Mesenchymal stem cell (in vitro differentiated cells and primary cell): ENCODE results near the gene SLC2A6.

Experiments used
- DNase-seq: peaks from one replicate; pipeline ENCODE4 v3.0.0-alpha.2; 2013
- H2AFZ ChIP-seq: one replicate; pipeline ENCODE4 v1.6.1; 2013; ENCODE audit warnings: low read depth, mild to moderate bottlenecking, control low read depth, inconsistent platforms, low read length, moderate library complexity
- H2AK5ac ChIP-seq: 2 replicates; pipeline ENCODE4 v1.6.1; 2013; ENCODE audit warnings: low read length, moderate library complexity, mild to moderate bottlenecking, inconsistent platforms; ENCODE audit not compliant: severe bottlenecking
- H2BK120ac ChIP-seq: one replicate; pipeline ENCODE4 v1.6.1; 2013; ENCODE audit warnings: low read depth, mild to moderate bottlenecking, inconsistent platforms, low read length, moderate library complexity
- H2BK12ac ChIP-seq, 2 experiments: one replicate each; pipeline ENCODE4 v1.6.1; 2013; ENCODE audit warnings: inconsistent platforms in 2 of 2, low read length in 2 of 2, mild to moderate bottlenecking in 2 of 2, moderate library complexity in 2 of 2, control low read depth in 1 of 2
- H2BK15ac ChIP-seq: one replicate; pipeline ENCODE4 v1.6.1; 2013; ENCODE audit warnings: mild to moderate bottlenecking, low read depth, inconsistent platforms; ENCODE audit not compliant: poor library complexity, severe bottlenecking
- H2BK5ac ChIP-seq: 2 replicates; pipeline ENCODE4 v1.6.1; 2013; ENCODE audit warnings: low read depth, mild to moderate bottlenecking, low read length, control low read depth, inconsistent platforms; ENCODE audit not compliant: poor library complexity, severe bottlenecking
- H3K14ac ChIP-seq, 2 experiments: one replicate each; pipeline ENCODE4 v1.6.1; 2013; ENCODE audit warnings: inconsistent platforms in 2 of 2, low read length in 2 of 2, control low read depth in 1 of 2, mild to moderate bottlenecking in 1 of 2, moderate library complexity in 1 of 2
- H3K18ac ChIP-seq, 2 experiments: one replicate each; pipeline ENCODE4 v1.6.1; 2013; ENCODE audit warnings: inconsistent platforms in 2 of 2, low read length in 2 of 2, control low read depth in 1 of 2, low read depth in 1 of 2, mild to moderate bottlenecking in 1 of 2
- H3K23ac ChIP-seq, 2 experiments: one replicate each; pipeline ENCODE4 v1.6.1; 2013; ENCODE audit warnings: inconsistent platforms in 2 of 2, low read length in 2 of 2, mild to moderate bottlenecking in 2 of 2, moderate library complexity in 2 of 2, control low read depth in 1 of 2
- H3K27ac ChIP-seq: 2 replicates; pipeline ENCODE4 v1.5.1; 2013; ENCODE audit warnings: mild to moderate bottlenecking, moderate library complexity, low read length, control low read depth, inconsistent platforms; ENCODE audit not compliant: poor library complexity, severe bottlenecking
- H3K27me3 ChIP-seq, 2 experiments: 2 replicates each; pipeline versions ENCODE4 v1.6.1 to v1.7.0; 2013; ENCODE audit warnings: low read length in 2 of 2, mild to moderate bottlenecking in 2 of 2, moderate library complexity in 2 of 2, control low read depth in 1 of 2, inconsistent platforms in 1 of 2; ENCODE audit not compliant: control insufficient read depth in 1 of 2, insufficient read depth in 1 of 2
- H3K36me3 ChIP-seq, 2 experiments: 2 replicates each; pipeline versions ENCODE4 v1.6.1 to v1.7.0; 2013; ENCODE audit warnings: low read length in 2 of 2, control low read depth in 1 of 2, inconsistent platforms in 1 of 2, low read depth in 1 of 2, mild to moderate bottlenecking in 1 of 2; ENCODE audit not compliant: insufficient read depth in 2 of 2, control insufficient read depth in 1 of 2
- H3K4ac ChIP-seq, 2 experiments: one replicate each; pipeline ENCODE4 v1.6.1; 2013; ENCODE audit warnings: inconsistent platforms in 2 of 2, low read length in 2 of 2, mild to moderate bottlenecking in 2 of 2, moderate library complexity in 2 of 2, control low read depth in 1 of 2, low read depth in 1 of 2
- H3K4me1 ChIP-seq: 2 replicates; pipeline ENCODE4 v1.6.1; 2013; ENCODE audit warnings: low read depth, low read length, control low read depth; ENCODE audit not compliant: control insufficient read depth, insufficient read depth
- H3K4me2 ChIP-seq: 2 replicates; pipeline ENCODE4 v1.6.1; 2013; ENCODE audit warnings: low read length, mild to moderate bottlenecking, inconsistent platforms; ENCODE audit not compliant: poor library complexity, severe bottlenecking
- H3K4me3 ChIP-seq, 2 experiments: 2 replicates each; pipeline versions ENCODE4 v1.5.1 to v1.7.0; 2013; ENCODE audit warnings: low read length in 2 of 2, mild to moderate bottlenecking in 2 of 2, control low read depth in 1 of 2, low read depth in 1 of 2; ENCODE audit not compliant: insufficient read depth in 1 of 2
- H3K79me1 ChIP-seq: replicated peaks from 2 replicates; pipeline ENCODE4 v1.6.1; 2013; ENCODE audit warnings: mild to moderate bottlenecking, control low read depth, low read length, inconsistent platforms; ENCODE audit not compliant: poor library complexity, severe bottlenecking
- H3K9ac ChIP-seq: 2 replicates; pipeline ENCODE4 v1.7.0; 2013; ENCODE audit warnings: mild to moderate bottlenecking, low read length, moderate library complexity
- H3K9me3 ChIP-seq: 2 replicates; pipeline ENCODE4 v1.7.0; 2013; ENCODE audit warnings: mild to moderate bottlenecking, low read length; ENCODE audit not compliant: control insufficient read depth
- H4K8ac ChIP-seq: one replicate; pipeline ENCODE4 v1.6.1; 2013; ENCODE audit warnings: inconsistent platforms, mild to moderate bottlenecking, low read length, moderate library complexity
- H4K91ac ChIP-seq: one replicate; pipeline ENCODE4 v1.6.1; 2013; ENCODE audit warnings: mild to moderate bottlenecking, low read length, inconsistent platforms
- WGBS: methylation state at CpG from one replicate; pipeline ENCODE4 v1.1.7; 2013; ENCODE audit warnings: mixed read lengths; 5-methylcytosine and 5-hydroxymethylcytosine counted together

Gene SLC2A6

GRCh38 chr9:133484671-133485437, 6.0 kb upstream of the SLC2A6 start:
- Histone ChIP-seq H4K91ac (peak overlapping the region; percentile 30), H2AK5ac (no peak overlapping the region), H2BK120ac (no peak overlapping the region), H3K23ac (no peak overlapping the region), H3K4me1 (peaks cover 19% of the 10 kb centered on the region), H3K18ac (no peak overlapping the region), H2BK15ac (no peak overlapping the region), H3K79me1 (no peaks in the 10 kb centered on the region), H3K27ac (no peak overlapping the region), H2AFZ (no peak overlapping the region), H2BK12ac (no peak overlapping the region), H3K27me3 (peaks cover 11 to 17% of the 10 kb centered on the region in 2 experiments), H3K9ac (no peak overlapping the region), H4K8ac (no peak overlapping the region), H3K4me3 (no peak overlapping the region), H3K9me3 (no peaks in the 10 kb centered on the region), H3K14ac (no peak overlapping the region), H3K4me2 (no peak overlapping the region), H2BK5ac (no peak overlapping the region), H3K36me3 (no peaks in the 10 kb centered on the region), H3K4ac (no peak overlapping the region)
- DNase-seq: no peak
- WGBS: 76% methylated on average over 22 of the region's 22 CpGs

GRCh38 chr9:133483611-133484010, 4.7 kb upstream of the SLC2A6 start:
- H3K27me3 ChIP-seq: peaks cover 11 to 12% of the 10 kb centered on the region in 2 experiments
- H2BK120ac ChIP-seq: no peak overlapping the region
- no peak overlapping the region for H3K14ac ChIP-seq
- no peak overlapping the region for H2BK12ac ChIP-seq
- H3K4me2 ChIP-seq: no peak overlapping the region
- WGBS: 90% methylated on average over 9 of the region's 9 CpGs
- DNase-seq: no peak
- no peak overlapping the region for H2BK5ac ChIP-seq
- no peaks in the 10 kb centered on the region for H3K9me3 ChIP-seq
- no peak overlapping the region for H3K18ac ChIP-seq
- H4K8ac ChIP-seq: no peak overlapping the region
- H2AK5ac ChIP-seq: no peak overlapping the region
- H3K9ac ChIP-seq: no peak overlapping the region
- H3K4me3 ChIP-seq: no peak overlapping the region
- H3K4ac ChIP-seq: no peak overlapping the region
- no peak overlapping the region for H2BK15ac ChIP-seq
- H3K27ac ChIP-seq: no peak overlapping the region
- H2AFZ ChIP-seq: no peak overlapping the region
- peaks cover 13% of the 10 kb centered on the region for H3K4me1 ChIP-seq
- no peaks in the 10 kb centered on the region for H3K79me1 ChIP-seq
- no peaks in the 10 kb centered on the region for H3K36me3 ChIP-seq
- no peak overlapping the region for H4K91ac ChIP-seq
- H3K23ac ChIP-seq: no peak overlapping the region

GRCh38 chr9:133477992-133478850, 678 bp downstream of the SLC2A6 start:
- Histone ChIP-seq H4K91ac (peak overlapping the region; percentile 82), H3K79me1 (peaks cover 28% of the 10 kb centered on the region), H3K18ac (peak overlapping the region; percentile 53 to 88), H2AFZ (no peak overlapping the region), H3K9me3 (no peaks in the 10 kb centered on the region), H2BK15ac (peak overlapping the region; percentile 91), H2BK120ac (no peak overlapping the region), H3K14ac (peak overlapping the region in 1 of 2 experiments; percentile 81), H3K4ac (peak overlapping the region; percentile 0 to 89), H3K4me1 (peaks cover 28% of the 10 kb centered on the region), H3K27ac (peak overlapping the region; percentile 27), H4K8ac (peak overlapping the region; percentile 68), H3K4me3 (peak overlapping the region; percentile 72 to 84), H3K9ac (peak overlapping the region; percentile 86), H3K23ac (peak overlapping the region in 1 of 2 experiments; percentile 43), H3K27me3 (no peaks in the 10 kb centered on the region), H3K4me2 (peak overlapping the region; percentile 74), H2AK5ac (peak overlapping the region; percentile 1), H3K36me3 (peaks cover 38% of the 10 kb centered on the region in 2 experiments), H2BK12ac (peak overlapping the region in 1 of 2 experiments; percentile 7), H2BK5ac (peak overlapping the region; percentile 12)
- DNase-seq: peak; percentile 89
- 40% methylated on average over 14 of the region's 17 CpGs for WGBS

- 90% methylated on average over 3 of the region's 4 CpGs for WGBS
- H3K27ac ChIP-seq: no peak overlapping the region
- H3K9ac ChIP-seq: no peak overlapping the region
- H2AFZ ChIP-seq: no peak overlapping the region
- H4K91ac ChIP-seq: no peak overlapping the region
- no peak overlapping the region for H3K23ac ChIP-seq
- H3K79me1 ChIP-seq: peaks cover 31% of the 10 kb centered on the region
- H2BK12ac ChIP-seq: no peak overlapping the region
- H3K4ac ChIP-seq: no peak overlapping the region
- peaks cover 45 to 46% of the 10 kb centered on the region in 2 experiments for H3K36me3 ChIP-seq
- no peak overlapping the region for H3K18ac ChIP-seq
- H2BK5ac ChIP-seq: no peak overlapping the region
- no peaks in the 10 kb centered on the region for H3K27me3 ChIP-seq
- no peaks in the 10 kb centered on the region for H3K9me3 ChIP-seq
- peak overlapping the region in 1 of 2 experiments; percentile 84 for H3K4me3 ChIP-seq
- no peak overlapping the region for H3K14ac ChIP-seq
- no peak overlapping the region for H4K8ac ChIP-seq
- no peak overlapping the region for H2BK120ac ChIP-seq
- DNase-seq: no peak
- no peak overlapping the region for H2BK15ac ChIP-seq
- no peak overlapping the region for H3K4me2 ChIP-seq
- H2AK5ac ChIP-seq: no peak overlapping the region
- H3K4me1 ChIP-seq: peaks cover 28% of the 10 kb centered on the region
These were observed 1.4 kb downstream of the SLC2A6 start for GRCh38 chr9:133477461-133477860.
